GM23338 (cell line): Measurements from ENCODE around the gene XPA. TPM values are rescaled to one million over a fixed set of nuclear protein-coding genes. Genes with fewer than 3 reads are reported as not detected.

Experiments used
- ATAC-seq: fragments of 200-7000 bp; cut with Tn5 transposase; 3 replicates; pipeline ENCODE4 v1.9.1; 2020
- DNase-seq: peaks from one replicate; pipeline ENCODE4 v3.0.0-alpha.2; 2015; ENCODE audit warnings: low spot score
- H2AFZ ChIP-seq: fragments of 200-600 bp; sonication (generic); 2 replicates; pipeline ENCODE4 v1.8.0; 2016; ENCODE audit warnings: antibody characterized with exemption, mild to moderate bottlenecking, moderate library complexity
- H3F3A ChIP-seq: fragments of 200-600 bp; sonication (generic); replicated peaks from 2 replicates; pipeline ENCODE4 v1.8.0; 2017; ENCODE audit warnings: antibody characterized with exemption, mixed run types, low read depth
- H3K27ac ChIP-seq: fragments of 200-600 bp; sonication (generic); 2 replicates; pipeline ENCODE4 v1.6.1; 2016; ENCODE audit warnings: low read depth
- H3K27me3 ChIP-seq: fragments of 200-600 bp; sonication (generic); 2 replicates; pipeline ENCODE4 v1.8.0; 2016; ENCODE audit warnings: mild to moderate bottlenecking, mixed run types, moderate library complexity; ENCODE audit not compliant: insufficient read depth
- H3K36me3 ChIP-seq: fragments of 200-600 bp; sonication (generic); 2 replicates; pipeline ENCODE4 v1.8.0; 2016; ENCODE audit warnings: mild to moderate bottlenecking; ENCODE audit not compliant: insufficient read depth
- H3K4me1 ChIP-seq: fragments of 200-600 bp; sonication (generic); 2 replicates; pipeline ENCODE4 v1.8.0; 2016; ENCODE audit warnings: mild to moderate bottlenecking, moderate library complexity; ENCODE audit not compliant: insufficient read depth
- H3K4me2 ChIP-seq: fragments of 200-600 bp; sonication (generic); 2 replicates; pipeline ENCODE4 v1.7.1; 2017; ENCODE audit warnings: mixed run types
- H3K4me3 ChIP-seq: fragments of 200-600 bp; sonication (generic); 2 replicates; pipeline ENCODE4 v1.6.1; 2016; ENCODE audit warnings: mixed run types
- H3K79me2 ChIP-seq: fragments of 200-600 bp; sonication (generic); replicated peaks from 2 replicates; pipeline ENCODE4 v1.8.0; 2017; ENCODE audit warnings: mild to moderate bottlenecking; ENCODE audit not compliant: insufficient read depth
- H3K9me2 ChIP-seq: fragments of 200-600 bp; sonication (generic); 2 replicates; pipeline ENCODE4 v1.8.0; 2017; ENCODE audit not compliant: insufficient read depth
- H4K20me1 ChIP-seq: fragments of 200-600 bp; sonication (generic); replicated peaks from 2 replicates; pipeline ENCODE4 v1.8.0; 2017; ENCODE audit warnings: mild to moderate bottlenecking; ENCODE audit not compliant: insufficient read depth
- H3K27ac Mint-ChIP-seq: 2 replicates; pipeline ENCODE4 v1.8.0; 2020; ENCODE audit warnings: inconsistent platforms, mild to moderate bottlenecking, moderate library complexity, mixed read lengths
- H3K27me3 Mint-ChIP-seq: 3 replicates; pipeline ENCODE4 v1.8.0; 2022; ENCODE audit warnings: low read depth, mild to moderate bottlenecking, moderate library complexity, mixed read lengths, inconsistent platforms; ENCODE audit not compliant: insufficient read depth, poor library complexity
- H3K36me3 Mint-ChIP-seq: 3 replicates; pipeline ENCODE4 v1.8.0; 2021; ENCODE audit warnings: low read depth, mild to moderate bottlenecking, inconsistent platforms, moderate library complexity, mixed read lengths
- H3K4me1 Mint-ChIP-seq: 3 replicates; pipeline ENCODE4 v1.8.0; 2020; ENCODE audit warnings: mild to moderate bottlenecking, inconsistent platforms, mixed read lengths
- H3K4me3 Mint-ChIP-seq: 3 replicates; pipeline ENCODE4 v1.8.0; 2021; ENCODE audit warnings: moderate library complexity, mild to moderate bottlenecking, inconsistent platforms, mixed read lengths
- H3K9me3 Mint-ChIP-seq: 3 replicates; pipeline ENCODE4 v1.8.0; 2020; ENCODE audit warnings: moderate library complexity, mild to moderate bottlenecking, inconsistent platforms, mixed read lengths
- CREB1 ChIP-seq: fragments of 250-450 bp; sonication (Bioruptor Pico); IDR thresholded peaks from 2 replicates; pipeline ENCODE4 v1.5.0; 2020; ENCODE audit warnings: low read depth, mild to moderate bottlenecking, moderate library complexity
- EZH2 ChIP-seq: fragments of 200-600 bp; sonication (generic); IDR thresholded peaks from one replicate; pipeline ENCODE4 v1.8.0; 2017; ENCODE audit warnings: antibody characterized with exemption, mild to moderate bottlenecking, low read depth; ENCODE audit not compliant: unreplicated experiment
- JUNB ChIP-seq: IDR thresholded peaks from one replicate; pipeline ENCODE4 v1.6.1; 2016; ENCODE audit warnings: antibody characterized with exemption; ENCODE audit not compliant: unreplicated experiment
- NANOG ChIP-seq: IDR thresholded peaks from 2 replicates; pipeline ENCODE4 v1.6.1; 2016; ENCODE audit warnings: antibody characterized with exemption, borderline replicate concordance
- POLR2AphosphoS5 ChIP-seq: IDR thresholded peaks from 2 replicates; pipeline ENCODE4 v1.6.1; 2016; ENCODE audit warnings: antibody characterized with exemption, low read depth
- STAT1 ChIP-seq: IDR thresholded peaks from one replicate; pipeline ENCODE4 v1.6.1; 2016; ENCODE audit warnings: antibody characterized with exemption; ENCODE audit not compliant: unreplicated experiment
- ZNF331 ChIP-seq: fragments of 250-450 bp; sonication (Bioruptor Pico); IDR thresholded peaks from 2 replicates; pipeline ENCODE4 v1.5.0; 2020; ENCODE audit warnings: low read depth, mild to moderate bottlenecking, moderate library complexity
- polyA plus RNA-seq: library from polyadenylated mRNA; unstranded; fragments of >200 nt; fragmentation: Nextera tagmentation; extraction: Ambion mirVana; gene quantifications from 2 replicates; pipeline ENCODE4 v1.2.1, GENCODE V29; 2016
- total RNA-seq: library from RNA; depleted of rRNA; stranded (reverse); fragments of >200 nt; shearing (Covaris generic); gene quantifications from 2 replicates; pipeline ENCODE4 v1.2.3, GENCODE V29; 2014
- TF ChIP-seq, protein P1 (sequence below): IDR thresholded peaks from 2 replicates; pipeline ENCODE4 v1.6.1; 2016; ENCODE audit warnings: antibody characterized with exemption
- TF ChIP-seq, protein P2 (sequence below): IDR thresholded peaks from one replicate; pipeline ENCODE4 v1.6.1; 2018; ENCODE audit warnings: antibody characterized with exemption; ENCODE audit not compliant: unreplicated experiment

The XPA gene
- total and polyA plus RNA-seq, 2 experiments from 2014 or later: 1.9 to 9.1 TPM

DNA sequence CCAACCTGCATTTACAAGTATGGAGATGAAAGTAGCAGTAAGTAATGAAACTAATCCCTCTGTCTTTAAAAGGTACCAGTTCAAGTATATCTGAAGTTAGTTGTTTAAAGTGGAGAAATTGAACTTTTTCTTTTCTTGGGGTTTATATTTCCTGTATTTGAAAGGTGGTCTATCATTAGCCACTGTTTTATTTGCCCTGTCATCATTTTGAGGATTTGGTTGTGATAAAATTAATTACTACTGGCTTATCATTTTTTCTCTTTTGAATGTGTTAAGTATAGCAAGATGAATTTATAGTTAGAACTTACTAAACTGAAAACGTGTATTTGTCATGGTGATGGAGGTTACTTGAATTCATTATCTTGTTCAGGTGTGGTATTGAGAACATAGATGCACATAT, 38.4 kb downstream of the XPA start:
- Mint-ChIP-seq H3K4me3 (no peak overlapping the region), H3K27me3 (peaks cover 2% of the 10 kb centered on the region), H3K4me1 (no peaks in the 10 kb centered on the region), H3K27ac (no peak overlapping the region), H3K9me3 (no peaks in the 10 kb centered on the region), H3K36me3 (peaks cover 78% of the 10 kb centered on the region)
- H3K4me1 ChIP-seq: no peaks in the 10 kb centered on the region
- H3K9me2 ChIP-seq: no peaks in the 10 kb centered on the region
- TF ChIP-seq JUNB: no peak
- TF ChIP-seq ZNF331 (CRISPR knock-in tag): no peak
- TF ChIP-seq, protein P1, sequence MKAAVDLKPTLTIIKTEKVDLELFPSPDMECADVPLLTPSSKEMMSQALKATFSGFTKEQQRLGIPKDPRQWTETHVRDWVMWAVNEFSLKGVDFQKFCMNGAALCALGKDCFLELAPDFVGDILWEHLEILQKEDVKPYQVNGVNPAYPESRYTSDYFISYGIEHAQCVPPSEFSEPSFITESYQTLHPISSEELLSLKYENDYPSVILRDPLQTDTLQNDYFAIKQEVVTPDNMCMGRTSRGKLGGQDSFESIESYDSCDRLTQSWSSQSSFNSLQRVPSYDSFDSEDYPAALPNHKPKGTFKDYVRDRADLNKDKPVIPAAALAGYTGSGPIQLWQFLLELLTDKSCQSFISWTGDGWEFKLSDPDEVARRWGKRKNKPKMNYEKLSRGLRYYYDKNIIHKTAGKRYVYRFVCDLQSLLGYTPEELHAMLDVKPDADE: no peak
- no peak for TF ChIP-seq EZH2
- no peak for TF ChIP-seq CREB1 (CRISPR knock-in tag)
- TF ChIP-seq POLR2AphosphoS5: no peak
- H3F3A ChIP-seq: no peaks in the 10 kb centered on the region
- H4K20me1 ChIP-seq: 0 out of 2 replicates have a peak, but pooled peaks cover 3% of the 10 kb centered on the region
- H3K79me2 ChIP-seq: no peaks in the 10 kb centered on the region
- H3K4me3 ChIP-seq: no peak overlapping the region
- no peak for ATAC-seq
- H3K36me3 ChIP-seq: peaks cover 79% of the 10 kb centered on the region
- no peak overlapping the region for H2AFZ ChIP-seq
- no peaks in the 10 kb centered on the region for H3K27me3 ChIP-seq
- no peak overlapping the region for H3K27ac ChIP-seq
- no peak overlapping the region for H3K4me2 ChIP-seq
- DNase-seq: no peak

DNA sequence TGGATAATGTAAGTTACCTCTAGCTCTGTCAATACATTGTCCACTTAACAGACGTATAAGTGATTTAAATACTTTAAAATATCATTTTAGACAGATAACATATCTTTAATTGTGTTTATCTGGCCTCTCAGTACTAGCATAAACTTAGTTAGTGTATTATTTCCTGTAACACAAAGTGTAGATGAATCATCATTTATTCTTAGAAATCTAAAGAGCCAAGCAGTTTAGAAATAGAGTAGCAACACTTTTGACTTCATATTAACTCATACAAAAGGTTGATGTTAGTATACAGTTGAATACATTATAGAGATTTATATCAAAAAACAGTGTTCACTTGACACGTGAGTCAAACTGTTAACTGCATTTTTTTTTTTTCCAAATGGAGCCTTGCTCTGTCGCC, 45.5 kb downstream of the XPA start:
- Histone ChIP-seq H3K4me1 (no peaks in the 10 kb centered on the region), H2AFZ (no peak overlapping the region), H4K20me1 (peaks cover 3% of the 10 kb centered on the region), H3K4me2 (no peak overlapping the region), H3K4me3 (no peak overlapping the region), H3K27me3 (no peaks in the 10 kb centered on the region), H3K9me2 (no peaks in the 10 kb centered on the region), H3K36me3 (peaks cover 67% of the 10 kb centered on the region), H3F3A (no peaks in the 10 kb centered on the region), H3K27ac (no peak overlapping the region), H3K79me2 (no peaks in the 10 kb centered on the region)
- no peaks in the 10 kb centered on the region for H3K9me3 Mint-ChIP-seq
- ATAC-seq: no peak
- TF ChIP-seq EZH2 (no peak), STAT1 (no peak), CREB1 (CRISPR knock-in tag) (no peak), NANOG (no peak)
- TF ChIP-seq, protein P2, sequence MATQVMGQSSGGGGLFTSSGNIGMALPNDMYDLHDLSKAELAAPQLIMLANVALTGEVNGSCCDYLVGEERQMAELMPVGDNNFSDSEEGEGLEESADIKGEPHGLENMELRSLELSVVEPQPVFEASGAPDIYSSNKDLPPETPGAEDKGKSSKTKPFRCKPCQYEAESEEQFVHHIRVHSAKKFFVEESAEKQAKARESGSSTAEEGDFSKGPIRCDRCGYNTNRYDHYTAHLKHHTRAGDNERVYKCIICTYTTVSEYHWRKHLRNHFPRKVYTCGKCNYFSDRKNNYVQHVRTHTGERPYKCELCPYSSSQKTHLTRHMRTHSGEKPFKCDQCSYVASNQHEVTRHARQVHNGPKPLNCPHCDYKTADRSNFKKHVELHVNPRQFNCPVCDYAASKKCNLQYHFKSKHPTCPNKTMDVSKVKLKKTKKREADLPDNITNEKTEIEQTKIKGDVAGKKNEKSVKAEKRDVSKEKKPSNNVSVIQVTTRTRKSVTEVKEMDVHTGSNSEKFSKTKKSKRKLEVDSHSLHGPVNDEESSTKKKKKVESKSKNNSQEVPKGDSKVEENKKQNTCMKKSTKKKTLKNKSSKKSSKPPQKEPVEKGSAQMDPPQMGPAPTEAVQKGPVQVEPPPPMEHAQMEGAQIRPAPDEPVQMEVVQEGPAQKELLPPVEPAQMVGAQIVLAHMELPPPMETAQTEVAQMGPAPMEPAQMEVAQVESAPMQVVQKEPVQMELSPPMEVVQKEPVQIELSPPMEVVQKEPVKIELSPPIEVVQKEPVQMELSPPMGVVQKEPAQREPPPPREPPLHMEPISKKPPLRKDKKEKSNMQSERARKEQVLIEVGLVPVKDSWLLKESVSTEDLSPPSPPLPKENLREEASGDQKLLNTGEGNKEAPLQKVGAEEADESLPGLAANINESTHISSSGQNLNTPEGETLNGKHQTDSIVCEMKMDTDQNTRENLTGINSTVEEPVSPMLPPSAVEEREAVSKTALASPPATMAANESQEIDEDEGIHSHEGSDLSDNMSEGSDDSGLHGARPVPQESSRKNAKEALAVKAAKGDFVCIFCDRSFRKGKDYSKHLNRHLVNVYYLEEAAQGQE: no peak
- no peak for DNase-seq
- no peak overlapping the region for H3K4me3 Mint-ChIP-seq
- H3K27me3 Mint-ChIP-seq: no peaks in the 10 kb centered on the region
- H3K27ac Mint-ChIP-seq: no peak overlapping the region
- H3K4me1 Mint-ChIP-seq: no peaks in the 10 kb centered on the region
- peaks cover 68% of the 10 kb centered on the region for H3K36me3 Mint-ChIP-seq
